Prostate gland (tissue), 2 donors: ENCODE measurements around the gene MYH6. TPM values are rescaled to one million over a fixed set of nuclear protein-coding genes. Genes with fewer than 3 reads are reported as not detected.
"Not testable (repeated sequence)": the region's sequence is repeated elsewhere in the genome, so short reads cannot be mapped to it uniquely, and the experiment has no call there.

Experiments used
- DNase-seq: peaks from one replicate; pipeline ENCODE4 v3.0.0-alpha.2; 2019; ENCODE audit warnings: low spot score
- H3K27ac ChIP-seq, 2 donors: fragments of 200-600 bp; sonication (generic); 2 replicates each; pipeline ENCODE4 v1.5.1; 2017 to 2019
- H3K27me3 ChIP-seq: fragments of 200-600 bp; sonication (generic); replicated peaks from 2 replicates; pipeline ENCODE4 v1.5.1; 2019; ENCODE audit not compliant: insufficient read depth
- H3K36me3 ChIP-seq, 2 donors: fragments of 200-600 bp; sonication (generic); 1 replicate in 1 of 2; 2 replicates in 1 of 2; pipeline versions ENCODE4 v1.5.1 to v1.8.1; 2017 to 2019
- H3K4me1 ChIP-seq: fragments of 200-600 bp; sonication (generic); replicated peaks from 2 replicates; pipeline ENCODE4 v1.5.1; 2019
- H3K4me3 ChIP-seq, 2 donors: fragments of 200-600 bp; sonication (generic); 2 replicates each; pipeline ENCODE4 v1.5.1; 2017 to 2019
- H3K9me3 ChIP-seq: fragments of 200-600 bp; sonication (generic); 2 replicates; pipeline ENCODE4 v1.5.1; 2017
- POLR2A ChIP-seq: fragments of 450-650 bp; IDR thresholded peaks from one replicate; pipeline ENCODE4 v1.6.1; 2016; ENCODE audit warnings: antibody characterized with exemption, mild to moderate bottlenecking
- POLR2AphosphoS5 ChIP-seq: sonication (generic); formaldehyde crosslinking; IDR thresholded peaks from one replicate; pipeline ENCODE4 v1.6.1; 2017; ENCODE audit warnings: antibody characterized with exemption
- WGBS: methylation state at CpG from one replicate; pipeline ENCODE4 v1.1.5; 2018; 5-methylcytosine and 5-hydroxymethylcytosine counted together
- intact Hi-C: fragments of 100-400 bp; cut with DNase I; formaldehyde crosslinking; loops from one replicate; pipeline ENCODE4 v1.14.2; 2022
- total RNA-seq, 2 donors: library from RNA; depleted of rRNA; stranded (reverse); fragments of >200 nt; gene quantifications; one replicate each; pipeline ENCODE4 v1.1.0, GENCODE V29; 2016
- TF ChIP-seq, protein P1 (sequence below), 4 experiments: fragments of 200-600 bp in 2 of 4; fragments of 450-650 bp in 2 of 4; sonication (generic) in 2 of 4; IDR thresholded peaks; 1 replicate in 3 of 4; 2 replicates in 1 of 4; pipeline ENCODE4 v1.5.1; 2016 to 2019; ENCODE audit warnings: antibody characterized with exemption in 4 of 4, mild to moderate bottlenecking in 2 of 4, moderate library complexity in 2 of 4

Gene MYH6
- total RNA-seq, 2 donors from 2014 or later, result 3.1 TPM; not detected in 1

GRCh38 chr14:23401291-23401690 is 6.8 kb downstream of the MYH6 start:
- TF ChIP-seq, protein P1, sequence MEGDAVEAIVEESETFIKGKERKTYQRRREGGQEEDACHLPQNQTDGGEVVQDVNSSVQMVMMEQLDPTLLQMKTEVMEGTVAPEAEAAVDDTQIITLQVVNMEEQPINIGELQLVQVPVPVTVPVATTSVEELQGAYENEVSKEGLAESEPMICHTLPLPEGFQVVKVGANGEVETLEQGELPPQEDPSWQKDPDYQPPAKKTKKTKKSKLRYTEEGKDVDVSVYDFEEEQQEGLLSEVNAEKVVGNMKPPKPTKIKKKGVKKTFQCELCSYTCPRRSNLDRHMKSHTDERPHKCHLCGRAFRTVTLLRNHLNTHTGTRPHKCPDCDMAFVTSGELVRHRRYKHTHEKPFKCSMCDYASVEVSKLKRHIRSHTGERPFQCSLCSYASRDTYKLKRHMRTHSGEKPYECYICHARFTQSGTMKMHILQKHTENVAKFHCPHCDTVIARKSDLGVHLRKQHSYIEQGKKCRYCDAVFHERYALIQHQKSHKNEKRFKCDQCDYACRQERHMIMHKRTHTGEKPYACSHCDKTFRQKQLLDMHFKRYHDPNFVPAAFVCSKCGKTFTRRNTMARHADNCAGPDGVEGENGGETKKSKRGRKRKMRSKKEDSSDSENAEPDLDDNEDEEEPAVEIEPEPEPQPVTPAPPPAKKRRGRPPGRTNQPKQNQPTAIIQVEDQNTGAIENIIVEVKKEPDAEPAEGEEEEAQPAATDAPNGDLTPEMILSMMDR (IDR thresholded peaks at IDR 0.05), result no peak
- TF ChIP-seq POLR2AphosphoS5 (no peak), POLR2A (no peak)
- no peaks in the 10 kb centered on the region for H3K4me1 ChIP-seq
- H3K36me3 ChIP-seq, result no peaks in the 10 kb centered on the region
- WGBS, result 81% methylated on average over 4 of the region's 4 CpGs
- H3K27me3 ChIP-seq, result no peaks in the 10 kb centered on the region
- H3K4me3 ChIP-seq, result no peak overlapping the region
- H3K9me3 ChIP-seq, result no peaks in the 10 kb centered on the region
- intact Hi-C loops, result no loop called here
- H3K27ac ChIP-seq, result no peak overlapping the region
- DNase-seq, result no peak

- H3K9me3 ChIP-seq, H3K4me1 ChIP-seq, H3K27ac ChIP-seq, H3K4me3 ChIP-seq, H3K27me3 ChIP-seq, H3K36me3 ChIP-seq, intact Hi-C loops, DNase-seq: not testable (repeated sequence)
- 91% methylated on average over 16 of the region's 16 CpGs for WGBS
Observed at GRCh38 chr14:23400496-23401149, 7.5 kb downstream of the MYH6 start.

GRCh38 chr14:23399591-23399990 is 8.5 kb downstream of the MYH6 start:
- 80% methylated on average over 6 of the region's 6 CpGs for WGBS
- no peaks in the 10 kb centered on the region for H3K27me3 ChIP-seq
- no peak overlapping the region for H3K4me3 ChIP-seq
- H3K4me1 ChIP-seq, result no peaks in the 10 kb centered on the region
- intact Hi-C loops, result no loop called here
- no peak overlapping the region for H3K27ac ChIP-seq
- H3K9me3 ChIP-seq, result no peaks in the 10 kb centered on the region
- DNase-seq, result no peak
- TF ChIP-seq, protein P1 (IDR thresholded peaks at IDR 0.05), result no peak
- TF ChIP-seq POLR2AphosphoS5 (no peak), POLR2A (no peak)
- no peaks in the 10 kb centered on the region for H3K36me3 ChIP-seq

GRCh38 chr14:23399136-23399535 is 8.9 kb downstream of the MYH6 start:
- intact Hi-C loops, result no loop called here
- no peaks in the 10 kb centered on the region for H3K36me3 ChIP-seq
- H3K27me3 ChIP-seq, result no peaks in the 10 kb centered on the region
- TF ChIP-seq POLR2A, result no peak
- TF ChIP-seq, protein P1 (IDR thresholded peaks at IDR 0.05), result no peak
- no peak overlapping the region for H3K4me3 ChIP-seq
- H3K9me3 ChIP-seq, result no peaks in the 10 kb centered on the region
- H3K4me1 ChIP-seq, result no peaks in the 10 kb centered on the region
- 96% methylated on average over 3 of the region's 3 CpGs for WGBS
- no peak overlapping the region for H3K27ac ChIP-seq
- no peak for DNase-seq

DNA sequence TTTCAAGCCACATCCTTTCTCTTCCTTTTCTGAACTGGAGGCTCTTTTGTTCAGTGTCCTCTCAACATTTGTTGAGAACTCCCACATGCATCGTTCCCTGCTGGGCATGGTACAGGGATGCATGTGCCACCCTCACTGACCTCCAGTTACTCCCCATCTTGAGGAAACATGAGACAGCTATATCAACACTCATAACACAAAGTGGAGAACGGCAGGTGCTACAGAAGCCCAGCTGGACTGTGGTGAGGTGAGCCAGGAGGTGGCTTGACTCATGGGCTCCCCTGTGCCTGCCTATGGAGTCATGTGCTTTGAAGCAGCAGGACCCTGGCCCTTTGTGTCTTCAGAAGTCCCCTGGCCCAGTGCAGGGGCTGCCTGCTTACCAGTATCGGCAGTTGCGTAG is 9.7 kb downstream of the MYH6 start:
- H3K27ac ChIP-seq, result no peak overlapping the region
- DNase-seq, result no peak
- H3K27me3 ChIP-seq, result no peaks in the 10 kb centered on the region
- no peaks in the 10 kb centered on the region for H3K36me3 ChIP-seq
- H3K9me3 ChIP-seq, result no peaks in the 10 kb centered on the region
- TF ChIP-seq POLR2AphosphoS5 (no peak), POLR2A (no peak)
- TF ChIP-seq, protein P1 (IDR thresholded peaks at IDR 0.05), result no peak
- intact Hi-C loops, result no loop called here
- 74% methylated on average over 4 of the region's 4 CpGs for WGBS
- no peak overlapping the region for H3K4me3 ChIP-seq
- H3K4me1 ChIP-seq, result no peaks in the 10 kb centered on the region
